Osteocyte (in vitro differentiated cells): Measurements from ENCODE around the gene RBMS3. TPM values are rescaled to one million over a fixed set of nuclear protein-coding genes. Genes with fewer than 3 reads are reported as not detected.

Experiments
- DNase-seq: peaks from one replicate; pipeline ENCODE4 v3.0.0; 2021; ENCODE audit warnings: mixed read lengths; ENCODE audit not compliant: unreplicated experiment; ENCODE audit errors: extremely low spot score
- H3K27ac Mint-ChIP-seq: one replicate; pipeline ENCODE4 v1.8.0; 2021; ENCODE audit warnings: mild to moderate bottlenecking, mixed read lengths; ENCODE audit not compliant: unreplicated experiment
- H3K27me3 Mint-ChIP-seq: one replicate; pipeline ENCODE4 v1.8.0; 2021; ENCODE audit warnings: mixed read lengths; ENCODE audit not compliant: unreplicated experiment
- H3K36me3 Mint-ChIP-seq: one replicate; pipeline ENCODE4 v1.8.0; 2021; ENCODE audit warnings: mixed read lengths; ENCODE audit not compliant: unreplicated experiment
- H3K4me1 Mint-ChIP-seq: one replicate; pipeline ENCODE4 v1.8.0; 2021; ENCODE audit warnings: mixed read lengths; ENCODE audit not compliant: unreplicated experiment
- H3K4me3 Mint-ChIP-seq: one replicate; pipeline ENCODE4 v1.8.0; 2021; ENCODE audit warnings: mild to moderate bottlenecking, moderate library complexity, mixed read lengths; ENCODE audit not compliant: unreplicated experiment
- H3K9me3 Mint-ChIP-seq: one replicate; pipeline ENCODE4 v1.8.0; 2021; ENCODE audit warnings: mixed read lengths; ENCODE audit not compliant: unreplicated experiment
- total RNA-seq: library from RNA; stranded (reverse); gene quantifications from 2 replicates; pipeline ENCODE4 v1.2.1, GENCODE V29; 2021
- TF ChIP-seq, protein P1 (sequence below): fragments of 200-600 bp; sonication (generic); IDR thresholded peaks from 2 replicates; pipeline ENCODE4 v1.5.0; 2021; ENCODE audit warnings: antibody characterized with exemption, mild to moderate bottlenecking, moderate library complexity

Gene RBMS3
- total RNA-seq, 1 donor from 2014 or later: 64.2 TPM

DNA sequence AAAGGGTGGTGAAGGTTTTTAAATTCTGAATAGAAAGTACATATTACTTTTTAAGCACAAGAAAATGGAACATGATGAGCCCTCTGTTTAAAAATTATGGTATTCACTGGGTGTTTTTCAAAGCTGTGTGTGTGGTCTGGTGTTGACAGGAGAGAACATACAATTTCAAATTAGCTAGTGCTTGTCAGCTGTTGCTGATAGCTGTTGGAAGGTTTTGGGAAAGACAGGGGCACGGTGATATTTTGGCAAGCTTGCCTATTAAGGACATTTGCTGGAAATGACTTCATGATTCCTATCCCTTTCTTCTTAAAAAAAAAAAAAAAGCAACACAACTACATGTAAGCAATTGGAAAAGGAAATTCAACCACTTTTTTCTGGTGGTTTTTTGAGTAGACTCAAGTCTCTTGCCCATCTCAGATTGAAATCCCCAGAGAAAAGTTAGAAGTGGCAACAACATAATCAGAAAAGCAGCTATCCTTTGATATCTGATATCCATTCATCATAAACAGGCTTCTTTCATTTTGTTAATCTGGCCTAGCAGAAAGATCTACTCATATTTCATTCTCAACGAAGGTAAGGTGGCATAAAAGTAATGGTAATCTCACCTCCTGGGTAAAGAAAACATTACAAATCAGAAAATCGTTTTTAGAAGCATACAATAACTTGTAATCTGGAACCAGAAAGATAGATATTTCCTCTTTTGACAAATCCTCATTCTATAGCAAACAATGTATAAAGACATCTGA lies 130.0 kb downstream of the RBMS3 start:
- no peak overlapping the region for H3K4me3 Mint-ChIP-seq
- no peak for DNase-seq
- H3K9me3 Mint-ChIP-seq: no peaks in the 10 kb centered on the region
- peaks cover 41% of the 10 kb centered on the region for H3K4me1 Mint-ChIP-seq
- TF ChIP-seq, protein P1, sequence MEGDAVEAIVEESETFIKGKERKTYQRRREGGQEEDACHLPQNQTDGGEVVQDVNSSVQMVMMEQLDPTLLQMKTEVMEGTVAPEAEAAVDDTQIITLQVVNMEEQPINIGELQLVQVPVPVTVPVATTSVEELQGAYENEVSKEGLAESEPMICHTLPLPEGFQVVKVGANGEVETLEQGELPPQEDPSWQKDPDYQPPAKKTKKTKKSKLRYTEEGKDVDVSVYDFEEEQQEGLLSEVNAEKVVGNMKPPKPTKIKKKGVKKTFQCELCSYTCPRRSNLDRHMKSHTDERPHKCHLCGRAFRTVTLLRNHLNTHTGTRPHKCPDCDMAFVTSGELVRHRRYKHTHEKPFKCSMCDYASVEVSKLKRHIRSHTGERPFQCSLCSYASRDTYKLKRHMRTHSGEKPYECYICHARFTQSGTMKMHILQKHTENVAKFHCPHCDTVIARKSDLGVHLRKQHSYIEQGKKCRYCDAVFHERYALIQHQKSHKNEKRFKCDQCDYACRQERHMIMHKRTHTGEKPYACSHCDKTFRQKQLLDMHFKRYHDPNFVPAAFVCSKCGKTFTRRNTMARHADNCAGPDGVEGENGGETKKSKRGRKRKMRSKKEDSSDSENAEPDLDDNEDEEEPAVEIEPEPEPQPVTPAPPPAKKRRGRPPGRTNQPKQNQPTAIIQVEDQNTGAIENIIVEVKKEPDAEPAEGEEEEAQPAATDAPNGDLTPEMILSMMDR: no peak
- no peak overlapping the region for H3K27ac Mint-ChIP-seq
- no peaks in the 10 kb centered on the region for H3K27me3 Mint-ChIP-seq
- peaks cover 16% of the 10 kb centered on the region for H3K36me3 Mint-ChIP-seq

DNA sequence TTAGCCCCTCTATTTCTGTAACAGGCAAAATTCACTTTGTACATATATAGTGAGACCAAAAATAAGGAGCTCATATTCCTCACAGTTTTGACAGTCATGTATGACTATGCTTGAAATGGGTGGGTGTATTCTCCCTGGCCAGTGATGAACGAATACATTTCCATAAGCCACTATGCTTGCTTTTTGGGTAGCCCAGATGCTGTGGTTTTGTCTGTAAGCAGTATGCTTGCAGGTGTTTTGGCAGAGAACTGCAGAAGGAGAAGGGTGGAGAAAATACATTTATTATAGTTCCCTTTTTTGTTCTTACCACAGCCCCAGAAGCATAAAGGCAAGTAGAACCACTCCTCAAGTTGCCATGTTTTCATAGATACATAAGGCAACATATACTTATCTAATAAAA lies 131.2 kb downstream of the RBMS3 start:
- TF ChIP-seq, protein P1: no peak
- H3K4me1 Mint-ChIP-seq: peaks cover 43% of the 10 kb centered on the region
- no peak for DNase-seq
- no peak overlapping the region for H3K4me3 Mint-ChIP-seq
- H3K36me3 Mint-ChIP-seq: peaks cover 16% of the 10 kb centered on the region
- no peak overlapping the region for H3K27ac Mint-ChIP-seq
- H3K27me3 Mint-ChIP-seq: no peaks in the 10 kb centered on the region
- H3K9me3 Mint-ChIP-seq: no peaks in the 10 kb centered on the region

DNA sequence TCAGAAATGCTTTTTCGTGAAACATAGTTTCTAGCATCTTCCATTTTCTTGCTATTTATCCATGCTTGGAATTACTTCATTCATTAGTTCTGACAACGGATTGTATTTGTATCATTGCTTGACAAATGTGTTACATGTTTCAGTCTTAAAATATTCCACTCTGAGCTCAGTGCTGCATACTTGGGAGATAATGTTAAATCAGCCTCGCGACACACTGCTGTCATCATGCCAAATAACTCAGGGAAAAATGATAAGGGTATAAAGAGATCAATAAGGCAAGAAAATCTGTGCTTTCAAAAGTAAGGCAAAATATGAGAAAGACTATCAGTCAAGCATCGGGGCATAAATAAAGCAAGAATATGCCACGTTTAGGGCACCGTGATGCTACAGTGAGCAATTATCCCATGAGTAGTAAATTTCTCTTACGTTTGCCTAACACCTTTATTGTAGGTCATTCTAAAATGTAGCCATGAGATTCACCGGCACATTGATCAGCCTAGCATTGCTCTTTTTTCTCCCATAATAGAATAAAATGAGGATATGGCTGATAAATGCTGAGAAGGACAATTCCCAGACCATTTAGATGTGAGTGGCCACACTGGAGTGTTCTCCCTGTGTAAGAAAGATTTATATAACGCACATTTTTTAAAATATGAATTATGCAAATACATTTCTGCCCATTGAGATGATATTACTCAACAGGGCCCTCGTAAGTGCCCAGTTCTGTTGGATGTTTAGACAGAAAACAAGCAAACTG lies 133.8 kb downstream of the RBMS3 start:
- TF ChIP-seq, protein P1: no peak
- H3K9me3 Mint-ChIP-seq: no peaks in the 10 kb centered on the region
- H3K36me3 Mint-ChIP-seq: peaks cover 12% of the 10 kb centered on the region
- no peak for DNase-seq
- H3K27me3 Mint-ChIP-seq: no peaks in the 10 kb centered on the region
- H3K4me3 Mint-ChIP-seq: no peak overlapping the region
- peaks cover 43% of the 10 kb centered on the region for H3K4me1 Mint-ChIP-seq
- no peak overlapping the region for H3K27ac Mint-ChIP-seq

DNA sequence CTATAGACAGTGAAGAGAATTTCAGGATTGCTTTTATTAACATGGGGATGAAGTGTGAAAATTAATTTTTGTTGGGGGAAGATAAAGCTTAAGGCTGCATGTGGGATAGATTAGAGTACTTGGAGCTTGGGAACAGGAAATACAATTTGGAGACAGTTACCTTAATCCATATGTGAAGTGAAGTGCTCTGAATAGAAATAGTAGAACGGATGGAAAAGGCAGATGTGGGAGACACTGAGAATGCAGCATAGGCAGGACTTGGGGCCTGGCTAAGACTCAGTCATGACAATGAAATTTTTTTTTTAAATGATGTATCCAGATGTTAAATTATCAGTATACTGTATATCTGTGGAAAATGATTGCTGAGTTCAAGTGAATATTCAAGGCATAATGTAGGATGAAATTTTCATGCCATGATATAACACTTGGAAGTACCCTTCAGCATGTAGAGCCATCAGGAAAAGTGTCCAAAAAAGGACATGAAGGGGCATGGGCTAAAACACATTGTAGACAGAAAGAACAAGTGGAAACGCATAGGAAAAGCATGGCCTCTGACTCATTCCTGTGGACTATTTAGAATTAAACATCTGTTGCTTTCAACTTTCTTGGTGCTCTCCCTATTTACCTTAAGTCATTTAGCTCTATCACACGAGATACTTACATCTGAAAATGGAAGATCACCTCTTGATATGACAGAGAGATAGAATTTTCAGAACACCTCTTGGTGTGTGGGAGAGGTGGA lies 134.8 kb downstream of the RBMS3 start:
- peaks cover 4% of the 10 kb centered on the region for H3K36me3 Mint-ChIP-seq
- TF ChIP-seq, protein P1: no peak
- H3K4me3 Mint-ChIP-seq: no peak overlapping the region
- H3K27ac Mint-ChIP-seq: no peak overlapping the region
- H3K4me1 Mint-ChIP-seq: peaks cover 45% of the 10 kb centered on the region
- no peak for DNase-seq
- no peaks in the 10 kb centered on the region for H3K27me3 Mint-ChIP-seq
- H3K9me3 Mint-ChIP-seq: no peaks in the 10 kb centered on the region

DNA sequence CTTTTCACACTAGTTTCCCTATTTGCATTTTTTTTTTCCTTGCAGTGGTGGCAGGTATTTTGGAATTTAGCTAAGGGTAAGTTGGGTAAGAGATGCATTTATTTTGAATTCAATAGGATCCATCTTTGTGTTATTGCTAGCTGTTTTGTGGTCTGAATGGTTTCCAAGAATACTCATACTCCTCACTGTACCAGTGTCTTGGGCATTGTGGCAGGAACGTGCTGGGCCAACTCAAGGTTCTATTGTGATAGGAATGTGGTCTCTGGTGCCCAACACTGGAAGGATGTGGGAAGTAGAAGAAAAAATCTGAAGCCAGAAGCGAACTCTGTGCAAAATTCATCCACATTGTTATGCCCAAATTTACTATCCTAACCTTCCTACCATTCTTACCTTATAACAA lies 135.6 kb downstream of the RBMS3 start:
- Mint-ChIP-seq H3K27ac (peak overlapping the region; percentile 33), H3K27me3 (no peaks in the 10 kb centered on the region), H3K4me1 (peaks cover 40% of the 10 kb centered on the region), H3K9me3 (no peaks in the 10 kb centered on the region), H3K36me3 (no peaks in the 10 kb centered on the region), H3K4me3 (no peak overlapping the region)
- no peak for DNase-seq
- TF ChIP-seq, protein P1: peak; percentile 23
